Measurements from ENCODE around the gene STEAP1B.

- no peak for TF ChIP-seq RXRA (IDR thresholded peaks at IDR 0.05)
- TF ChIP-seq CTCF (IDR thresholded peaks at IDR 0.05; ENCODE audit: low read depth, low read length, missing input control): no peak
- no peak for TF ChIP-seq HNF4G (IDR thresholded peaks at IDR 0.05)
- TF ChIP-seq GABPA (IDR thresholded peaks at IDR 0.05 in 1 of 2, conservative IDR thresholded peaks at IDR 0.05 in 1 of 2): no peak
- TF ChIP-seq YY1 (IDR thresholded peaks at IDR 0.05): no peak
- TF ChIP-seq REST (IDR thresholded peaks at IDR 0.05): no peak
- no peak for TF ChIP-seq EGR1 (IDR thresholded peaks at IDR 0.05; ENCODE audit: low read depth in 2 of 2)
- TF ChIP-seq TAF1 (conservative IDR thresholded peaks at IDR 0.05): no peak
These were observed 72.9 kb downstream of the STEAP1B start for GRCh38 chr7:22427104-22427503.

Measured in liver (tissue), 3 donors.